Measurements from ENCODE around the gene STAT4.

STAT4 gene

DNA sequence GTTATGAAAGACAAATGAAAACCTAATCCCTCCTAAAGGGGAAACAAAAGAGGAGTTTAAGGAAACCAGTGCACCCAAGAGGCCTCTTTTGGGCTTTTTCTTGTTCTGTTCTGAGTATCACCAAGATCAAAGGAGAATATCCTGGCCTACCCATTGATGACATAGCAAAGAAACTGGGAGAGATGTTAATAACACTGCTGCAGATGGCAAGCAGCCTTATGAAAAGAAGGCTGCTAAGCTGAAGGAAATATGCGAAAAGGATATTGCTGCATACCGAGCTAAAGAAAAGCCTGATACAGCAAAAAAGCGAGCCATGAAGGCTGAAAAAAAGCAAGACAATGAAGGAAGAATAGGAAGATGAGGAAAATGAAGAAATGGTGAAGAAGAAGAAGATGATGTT is 23.6 kb upstream of the STAT4 start:
- DNase-seq = no peak

DNA sequence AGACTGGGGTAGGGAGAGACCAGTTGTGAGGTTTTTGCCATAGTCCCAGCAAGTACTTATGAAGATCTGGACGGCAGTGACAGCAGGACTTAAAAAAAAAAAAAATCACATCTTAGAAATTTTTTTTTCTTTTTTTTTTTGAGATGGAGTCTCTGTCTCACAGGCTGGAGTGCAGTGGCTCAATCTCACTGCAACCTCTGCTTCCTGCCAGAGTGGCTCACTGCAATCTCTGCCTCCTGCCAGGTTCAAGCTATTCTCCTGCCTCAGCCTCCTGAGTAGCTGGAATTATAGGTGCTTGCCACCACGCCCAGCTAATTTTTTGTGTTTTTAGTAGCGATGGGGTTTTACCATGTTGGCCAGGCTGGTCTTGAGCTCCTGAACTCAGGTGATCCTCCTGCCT is 22.4 kb upstream of the STAT4 start:
- DNase-seq = no peak

DNA sequence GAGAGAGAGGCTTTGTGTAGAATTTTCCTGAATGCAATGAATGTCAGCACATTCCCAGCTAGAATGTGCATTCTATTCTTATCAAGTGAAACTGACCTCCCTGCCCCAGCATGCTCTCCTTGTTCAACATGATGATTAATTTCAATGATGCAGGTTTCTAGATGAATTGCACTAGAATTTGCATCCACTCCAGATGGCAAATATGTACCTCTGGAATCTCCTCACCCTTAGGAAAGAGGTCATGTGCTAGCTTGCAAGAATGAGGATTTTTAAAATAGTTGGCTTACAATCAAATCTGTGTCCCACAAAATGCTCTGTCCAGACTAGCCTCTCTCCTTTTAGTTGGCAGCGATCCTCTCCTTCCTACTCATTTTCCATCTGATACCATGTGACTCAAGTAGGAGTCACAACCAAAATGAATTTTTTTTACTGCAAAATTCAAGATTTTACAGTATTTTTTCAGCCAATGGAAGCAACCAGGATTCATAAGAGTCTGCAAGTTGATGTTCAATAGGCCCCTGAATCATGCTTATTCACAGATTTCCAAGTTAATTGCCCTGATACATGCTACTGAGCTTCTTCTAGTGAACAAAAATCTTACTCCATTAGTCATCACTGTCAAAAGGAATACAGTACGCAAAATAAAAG is 21.0 kb upstream of the STAT4 start:
- no peak for DNase-seq

DNA sequence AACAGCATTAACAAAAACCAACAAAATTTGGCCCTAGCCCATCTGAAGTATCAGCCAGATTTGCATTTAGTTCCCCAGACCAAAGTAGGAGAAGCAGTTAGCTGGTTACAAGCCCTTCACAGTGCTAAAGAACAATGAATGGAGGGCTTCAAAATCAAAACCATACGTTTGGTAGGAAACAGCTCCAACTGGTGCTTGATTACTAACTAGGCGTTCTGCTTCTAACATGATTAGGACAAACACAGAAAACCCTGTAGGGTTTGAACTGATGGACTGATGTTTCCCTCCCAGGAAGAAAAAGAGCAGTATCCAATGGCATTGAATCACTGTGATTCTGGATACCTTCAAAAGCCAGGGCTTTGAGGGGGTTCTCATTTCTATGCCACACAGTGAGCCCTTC is 20.5 kb upstream of the STAT4 start:
- DNase-seq = no peak

DNA sequence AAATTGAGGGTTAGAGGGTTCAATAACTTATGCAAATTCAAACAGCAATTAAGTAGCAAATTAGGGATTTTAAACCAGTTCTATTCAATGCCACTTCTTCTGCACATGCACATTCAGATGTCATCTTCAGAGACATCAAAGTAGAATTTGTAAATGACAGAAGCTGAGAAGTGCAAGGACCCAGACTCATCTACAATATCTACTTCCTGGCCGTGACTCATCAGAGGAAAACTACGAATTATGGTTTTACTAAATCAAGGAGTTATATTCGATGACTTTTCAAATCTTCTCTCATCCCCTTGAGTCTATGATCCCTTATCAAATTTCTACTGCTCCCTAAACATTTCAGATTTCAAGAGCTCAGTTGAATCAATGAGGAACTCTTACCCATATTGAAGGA is 20.0 kb upstream of the STAT4 start:
- no peak for DNase-seq

DNA sequence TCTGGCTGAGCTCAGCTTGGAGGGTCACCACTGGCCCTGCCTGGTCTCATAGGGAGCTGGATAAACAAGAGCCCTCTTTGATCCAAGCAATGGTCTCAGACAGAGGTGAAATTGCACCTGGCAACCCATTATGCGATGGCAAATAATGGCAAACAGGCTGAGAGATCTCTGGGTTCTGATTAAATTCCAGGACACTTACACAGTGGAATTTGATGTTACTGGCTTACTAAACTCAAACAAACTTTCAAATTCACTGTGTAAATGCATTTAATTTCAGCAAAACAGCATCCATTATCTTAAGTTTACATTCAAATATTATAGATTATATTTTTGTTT is 19.5 kb upstream of the STAT4 start:
- DNase-seq = no peak

DNA sequence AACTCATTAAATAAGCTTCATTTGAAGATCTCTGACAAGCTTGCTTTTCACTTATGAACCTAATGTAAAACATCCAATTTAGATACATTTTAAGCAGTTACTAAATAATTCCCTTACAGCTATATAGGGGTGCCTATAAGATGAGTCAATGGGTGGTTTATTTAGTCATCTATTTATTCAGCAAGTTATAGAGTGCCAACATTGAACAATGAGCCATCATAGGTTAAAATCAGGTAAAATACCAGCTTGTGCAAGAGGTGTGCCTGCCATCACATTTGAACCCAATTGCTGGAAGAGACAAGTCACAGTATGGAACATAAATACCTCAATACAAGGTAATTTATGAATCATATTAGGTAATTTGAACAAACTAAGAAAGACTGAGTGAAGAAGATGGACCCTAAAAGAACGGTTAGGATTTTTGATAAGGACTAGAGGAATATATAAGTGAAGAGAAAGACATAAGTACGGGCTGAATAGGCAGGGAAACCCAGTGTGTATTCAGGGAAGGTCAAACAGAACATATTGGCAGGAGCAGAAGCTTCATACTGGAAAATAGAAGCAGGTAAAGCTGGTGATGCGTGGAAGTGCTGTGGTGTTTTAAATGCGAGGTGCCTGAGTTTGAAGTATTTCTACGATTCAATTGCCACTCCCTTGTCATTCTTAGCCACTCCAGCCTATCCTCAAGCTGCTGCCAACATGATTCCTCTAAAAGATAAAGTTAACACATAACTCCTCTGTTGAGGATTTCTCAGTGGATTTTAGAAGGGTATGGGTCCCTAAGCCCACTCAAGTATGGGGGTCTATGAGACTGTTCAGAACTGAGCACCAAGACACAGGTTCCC is 18.9 kb upstream of the STAT4 start:
- DNase-seq = no peak

DNA sequence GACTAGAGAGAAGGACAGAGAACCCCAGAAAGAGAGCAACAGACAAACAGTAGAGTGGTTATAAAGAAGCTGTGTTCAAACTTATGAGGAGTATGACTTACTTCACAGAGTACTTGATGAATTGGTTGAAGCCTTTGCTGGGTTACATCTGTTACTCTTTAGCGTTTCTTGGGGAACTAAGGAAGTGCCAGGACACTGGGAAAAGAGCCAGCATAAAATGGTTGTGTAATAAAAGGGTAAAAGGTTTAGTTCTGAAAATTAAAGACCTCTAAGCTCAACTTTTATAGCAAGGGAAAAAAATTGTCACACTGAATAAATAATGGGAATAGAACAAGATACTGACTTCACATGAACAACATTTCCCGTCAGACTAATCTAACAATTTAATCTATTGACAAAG is 17.0 kb upstream of the STAT4 start:
- no peak for DNase-seq

DNA sequence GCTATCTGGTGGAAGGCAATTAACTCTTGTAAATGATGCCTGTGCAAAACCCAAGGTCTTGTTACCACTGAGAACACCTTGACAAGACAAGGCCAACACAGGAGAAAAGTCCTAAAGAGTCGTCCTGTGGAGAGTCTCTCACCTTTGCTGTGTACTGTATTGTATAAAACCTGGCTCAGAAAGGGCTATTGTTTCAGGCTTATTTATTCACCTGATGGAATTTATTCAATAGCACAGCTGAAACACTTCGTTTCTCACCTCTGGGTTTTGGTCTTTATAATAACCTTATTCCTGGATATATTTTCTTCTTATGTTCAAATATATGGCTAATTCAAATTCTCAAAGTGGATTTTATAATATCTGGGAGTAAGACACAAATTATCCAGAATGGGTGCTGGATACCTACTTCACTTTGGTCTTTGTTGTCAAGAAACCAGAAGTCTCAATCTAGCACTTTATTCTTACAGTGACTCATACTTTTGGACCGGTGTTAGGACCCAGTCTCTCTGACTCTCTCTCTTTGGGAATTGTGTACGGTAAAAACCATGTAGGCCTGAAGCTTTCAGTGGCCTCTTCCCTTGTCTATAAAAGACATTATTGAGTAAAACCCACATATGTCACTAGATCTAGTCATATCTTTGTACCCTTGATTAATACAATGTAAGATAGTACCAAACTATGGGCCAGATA is 16.1 kb upstream of the STAT4 start:
- DNase-seq = no peak

DNA sequence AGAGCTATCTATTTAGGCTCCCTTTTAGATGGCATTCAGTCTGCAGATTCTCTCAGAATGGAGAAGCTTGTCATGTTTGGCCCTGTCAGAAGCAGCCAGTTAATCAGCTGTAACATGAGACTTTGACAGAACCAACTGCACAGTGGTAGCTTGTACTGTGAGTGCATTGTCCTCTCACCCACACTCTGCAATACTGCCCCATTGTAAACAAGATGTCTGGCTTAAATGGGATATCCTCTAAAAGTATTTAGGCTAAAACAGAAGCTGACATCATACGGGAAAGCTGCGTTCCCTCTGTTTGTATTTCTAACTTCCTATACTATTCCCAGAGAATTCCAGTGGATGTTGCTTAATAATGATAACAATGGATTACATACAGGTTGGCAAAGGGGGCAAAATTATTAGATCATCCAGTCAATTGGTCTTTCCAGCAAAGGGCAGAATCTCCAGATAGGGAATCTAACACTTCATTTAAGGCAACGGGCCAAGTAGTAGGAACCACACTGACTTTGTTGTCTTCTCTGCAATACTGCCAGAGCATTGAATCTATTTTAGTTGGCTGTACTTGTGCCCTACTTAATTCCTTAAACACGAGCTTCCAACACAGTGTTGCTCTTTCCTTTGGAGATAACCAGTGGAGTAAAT is 15.4 kb upstream of the STAT4 start:
- DNase-seq = no peak

DNA sequence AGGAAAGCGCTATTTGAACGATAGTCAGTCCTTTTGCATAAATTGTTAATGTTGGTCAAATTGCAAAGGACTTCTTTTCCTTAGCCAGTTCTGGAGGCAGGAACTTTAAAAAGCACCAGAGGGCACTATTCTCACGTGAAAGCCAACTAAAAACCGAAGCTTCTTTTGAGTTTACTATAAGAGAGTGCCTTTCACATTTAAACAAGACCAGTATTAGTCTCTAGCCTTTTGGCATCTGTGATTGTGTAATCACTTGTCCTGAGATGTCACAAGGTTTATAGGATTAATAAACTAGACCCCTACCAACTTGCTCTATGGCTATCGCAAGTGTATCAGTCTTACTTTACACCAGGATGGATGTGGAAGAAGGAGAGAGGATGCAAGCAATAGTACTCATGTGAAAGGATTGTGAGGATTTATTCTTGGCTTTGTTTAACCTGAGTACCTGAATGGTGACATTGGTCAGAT is 14.4 kb upstream of the STAT4 start:
- no peak for DNase-seq

DNA sequence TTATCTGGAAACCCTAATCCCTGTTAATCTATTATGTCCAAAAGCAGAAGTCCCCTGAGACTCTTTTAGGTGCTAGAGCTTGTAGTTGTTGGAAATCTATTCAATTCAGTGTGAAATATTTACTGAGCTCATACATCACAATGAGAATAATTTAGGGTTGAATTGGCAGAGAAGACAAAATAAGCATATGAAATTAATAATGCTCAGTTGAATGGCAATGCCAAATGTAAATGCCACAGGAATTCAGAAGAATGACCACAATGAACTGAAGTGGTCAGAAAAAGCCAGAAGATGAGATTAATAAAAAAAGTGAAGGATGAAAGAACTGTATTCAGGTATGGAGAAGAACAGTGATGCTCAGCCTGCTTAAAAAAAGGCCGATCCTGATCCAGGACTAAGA is 8.0 kb upstream of the STAT4 start:
- no peak for DNase-seq

DNA sequence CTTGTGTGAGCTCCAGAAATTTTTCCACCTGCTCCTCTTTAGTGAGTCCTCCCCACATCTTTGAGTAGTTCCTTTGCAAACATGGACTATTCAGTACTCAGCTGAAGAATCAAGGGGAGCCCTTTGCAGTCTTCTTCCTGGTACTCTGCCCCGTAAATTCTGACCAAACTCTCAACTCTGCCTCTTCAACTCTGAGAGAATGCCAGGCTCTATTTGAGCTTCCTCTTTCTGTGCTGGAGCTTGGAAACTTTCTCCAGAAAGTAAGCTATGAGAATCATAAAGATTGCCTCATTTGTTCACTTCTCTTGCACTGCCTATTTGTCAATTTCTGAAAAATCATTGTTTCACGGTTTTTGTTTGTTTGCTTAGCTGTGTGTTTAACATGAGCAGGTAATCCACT is 7.4 kb upstream of the STAT4 start:
- no peak for DNase-seq

DNA sequence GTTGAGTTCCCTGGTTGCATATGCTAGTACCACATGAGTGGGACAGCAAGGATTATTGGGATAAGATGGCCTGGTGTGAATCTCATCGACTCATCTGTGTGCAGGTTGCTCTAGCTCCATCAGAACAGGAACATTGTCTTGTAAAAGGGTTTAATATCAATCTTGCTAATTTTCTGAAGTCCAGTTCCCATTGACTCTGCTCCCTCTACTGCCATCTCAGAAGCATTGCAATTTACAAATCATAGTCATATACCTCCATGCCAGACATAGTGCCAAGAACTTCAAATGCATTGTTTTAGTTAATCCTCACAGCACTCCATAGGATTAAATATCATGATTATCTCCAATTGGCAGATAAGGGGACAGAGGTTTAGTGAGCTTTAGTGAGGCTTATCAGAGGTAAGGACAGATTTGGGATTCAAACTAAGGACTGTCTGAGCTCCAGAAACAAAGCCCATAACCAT is 4.8 kb upstream of the STAT4 start:
- DNase-seq = no peak

DNA sequence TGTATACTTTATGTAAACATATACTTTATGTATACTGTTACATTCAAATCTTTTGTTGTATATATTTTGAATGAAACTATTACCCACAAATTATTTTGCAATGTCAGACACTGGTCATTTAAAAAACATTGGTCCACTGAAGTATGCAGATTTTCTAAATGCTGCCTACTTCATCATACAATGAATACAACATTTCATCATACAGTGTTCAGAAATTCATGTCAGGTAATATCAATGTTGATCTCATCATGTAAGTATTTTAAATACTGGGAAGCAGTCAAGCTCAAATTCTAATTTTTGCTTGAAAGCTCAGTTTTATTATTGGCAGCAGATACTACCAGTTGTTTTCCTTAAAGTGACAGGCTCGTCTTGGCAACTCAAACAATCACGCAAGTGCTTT is 2.9 kb upstream of the STAT4 start:
- DNase-seq = no peak

DNA sequence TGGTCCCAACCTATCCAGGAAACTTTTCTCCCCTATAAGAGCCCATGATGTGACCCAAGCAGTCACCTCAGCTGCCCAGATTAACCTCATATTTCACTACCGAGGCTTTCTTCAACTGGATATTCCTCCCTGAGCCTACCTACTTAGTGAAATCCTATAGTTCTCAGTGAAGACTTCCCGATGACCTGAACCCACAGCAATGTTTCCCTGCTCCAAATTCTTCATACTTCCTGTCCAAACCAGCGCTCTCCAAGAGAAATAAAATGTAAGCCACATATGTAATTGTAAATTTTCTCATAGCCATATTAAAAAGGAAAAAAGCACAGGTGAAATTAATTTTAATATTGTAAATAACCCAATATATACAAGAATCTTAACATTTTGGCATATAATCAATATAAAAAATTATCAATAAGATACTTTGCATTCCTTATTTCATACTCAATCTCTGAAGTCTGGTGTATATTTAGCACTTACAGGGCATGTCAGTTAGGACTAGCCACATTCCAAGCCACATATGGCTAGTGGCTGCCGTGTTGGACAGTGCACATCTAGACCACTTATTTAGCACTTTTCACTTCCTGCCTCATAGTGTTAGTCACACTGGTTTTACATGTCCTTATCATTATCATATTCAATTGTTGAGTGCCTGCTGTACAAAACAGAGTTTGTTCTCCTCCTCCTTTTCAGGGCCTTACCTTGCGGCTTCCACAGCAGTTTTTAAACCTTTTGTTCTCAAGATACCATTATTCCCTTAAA is 1.9 kb upstream of the STAT4 start:
- DNase-seq = no peak

DNA sequence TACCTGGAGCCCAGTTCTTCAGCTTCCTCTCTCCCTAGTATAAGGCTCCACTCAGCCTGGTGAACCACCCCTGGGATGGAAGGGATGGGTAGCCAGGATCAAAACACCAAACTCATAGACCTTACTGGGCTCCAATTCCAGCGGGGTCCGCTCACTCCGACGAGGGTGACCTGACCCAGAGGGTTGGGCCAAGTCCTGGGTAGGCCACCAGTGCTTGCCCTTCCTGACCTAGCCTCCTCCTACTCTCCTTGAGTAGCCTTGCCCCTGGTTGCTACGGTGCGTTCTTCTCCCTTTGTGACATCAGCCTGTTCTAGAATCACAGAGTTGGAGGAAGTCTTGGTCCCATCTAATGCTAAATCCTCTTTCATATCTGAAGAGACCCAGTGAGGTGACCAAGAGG is 537 bp upstream of the STAT4 start:
- no peak for DNase-seq

DNA sequence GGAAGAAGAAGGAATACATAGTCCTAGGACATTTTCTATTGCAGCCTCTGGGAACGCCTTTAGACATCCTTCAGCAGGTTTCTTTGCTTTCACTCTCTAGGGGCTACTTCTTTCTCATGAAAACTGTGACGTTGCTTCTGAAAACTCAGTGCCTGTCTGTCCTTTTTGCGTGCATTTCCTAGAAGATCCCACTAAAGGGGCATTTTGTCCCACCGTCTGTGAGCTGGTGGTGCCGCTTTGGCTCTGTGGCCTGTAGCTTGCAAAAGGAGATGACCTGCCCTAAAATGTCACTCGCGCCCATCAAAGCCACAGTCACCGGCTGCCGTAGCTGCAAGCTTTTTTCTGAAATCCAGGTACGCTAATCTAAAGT is 579 bp downstream of the STAT4 start:
- DNase-seq = no peak

DNA sequence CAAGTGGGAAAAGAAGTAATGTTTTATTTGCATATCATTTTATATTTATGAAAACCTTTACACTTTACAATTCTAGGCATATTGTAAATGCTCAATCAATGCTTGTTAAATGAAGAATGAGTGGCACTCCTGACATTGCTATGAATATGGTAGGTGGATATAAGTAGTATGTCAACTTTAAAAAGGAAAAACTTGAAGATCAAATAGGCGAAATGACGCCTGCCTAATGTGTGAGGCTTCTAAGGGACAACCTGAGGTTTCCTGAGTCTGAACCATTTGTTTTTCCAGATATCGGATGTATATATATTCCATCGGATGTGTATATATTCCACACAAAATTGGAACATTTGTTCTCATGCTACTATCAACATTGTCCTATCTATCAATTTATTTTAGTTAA is 1.4 kb downstream of the STAT4 start:
- DNase-seq = no peak

DNA sequence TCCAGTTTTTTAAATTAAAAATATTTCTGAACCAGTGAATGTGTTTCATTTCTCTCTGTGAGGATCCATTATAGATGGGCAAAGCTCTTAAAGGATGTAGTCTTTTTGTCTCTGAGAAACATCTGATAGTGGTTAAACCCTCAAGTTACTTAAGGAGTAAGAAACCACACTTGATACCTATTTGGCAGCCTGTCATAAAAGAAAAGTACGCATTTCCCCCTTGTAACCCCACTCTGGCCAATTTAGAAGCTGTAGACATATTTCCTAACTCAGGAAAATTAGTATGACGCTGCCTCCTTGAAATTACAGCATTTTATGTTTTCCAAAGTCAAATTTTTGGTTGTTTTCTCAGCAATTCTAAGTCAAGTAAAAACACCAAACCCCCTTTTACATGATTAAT is 2.0 kb downstream of the STAT4 start:
- DNase-seq = no peak

DNA sequence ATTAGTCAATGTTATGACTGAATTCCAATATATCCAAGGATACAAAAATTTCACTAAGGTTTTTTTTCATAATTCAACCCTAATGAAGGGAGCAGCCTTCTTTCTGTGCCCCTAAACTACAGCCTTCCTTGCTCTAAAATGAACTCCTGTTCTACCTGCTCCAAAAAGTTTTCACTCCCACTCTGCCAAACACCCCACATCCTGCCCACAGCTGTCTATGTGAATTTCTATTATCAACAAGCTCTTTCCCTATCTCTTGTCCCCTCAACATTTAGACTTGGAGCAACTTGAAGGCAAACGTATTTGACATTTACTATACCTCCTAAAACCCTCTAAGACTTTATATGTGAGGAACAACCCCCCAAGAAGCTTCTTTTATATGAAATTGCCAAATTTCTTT is 2.5 kb downstream of the STAT4 start:
- DNase-seq = no peak

DNA sequence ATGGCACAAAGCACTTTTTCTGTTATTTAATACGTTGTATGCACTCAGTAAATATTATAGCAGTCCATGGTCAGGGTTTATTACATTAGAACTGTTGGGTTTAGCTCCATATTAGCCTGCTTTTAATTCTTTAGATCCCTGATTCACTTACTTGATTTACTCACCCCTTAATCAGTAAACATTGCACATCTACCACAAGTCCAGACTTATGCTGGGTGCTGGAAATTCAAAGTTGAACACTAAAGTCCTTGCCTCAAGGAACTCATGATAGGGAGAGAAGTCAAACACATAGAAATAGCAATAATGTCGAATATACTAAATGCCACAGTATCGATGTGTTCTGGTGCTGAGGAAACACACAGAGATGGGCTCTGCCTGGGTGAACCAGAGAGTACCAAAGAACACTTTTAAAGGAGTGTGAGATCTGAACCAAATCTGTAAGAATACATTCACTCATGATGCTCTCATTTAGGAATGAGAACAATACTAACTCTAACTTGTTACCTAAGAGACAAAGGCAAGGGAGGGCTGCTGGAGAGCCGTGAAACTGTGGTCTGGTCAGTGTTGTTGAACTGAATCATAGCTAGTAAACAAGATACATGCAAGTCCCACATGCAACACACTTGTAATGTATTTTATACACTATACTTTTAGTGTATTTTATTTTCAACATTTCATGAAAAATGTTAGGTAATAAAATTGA is 4.9 kb downstream of the STAT4 start:
- DNase-seq = no peak

Data from effector CD4-positive, alpha-beta T cell (primary cell).